ENCODE data around the gene PCCB.
A peak's percentile ranks its signal among the peaks of the same experiment; 100 is the strongest.
"Not testable (repeated sequence)": the region's sequence is repeated elsewhere in the genome, so short reads cannot be mapped to it uniquely, and the experiment has no call there.

The PCCB gene

GRCh38 chr3:136250059-136250902, at the start of gene PCCB:
PCCB (plus strand) TSS chr3:136250340; CDS start chr3:136250376, 36 bp downstream.
- DNase-seq = peak; percentile 98 to 99

- no peak for DNase-seq
These were observed 42.5 kb upstream of the PCCB start for GRCh38 chr3:136207489-136208115.

GRCh38 chr3:136209921-136210320, 40.2 kb upstream of the PCCB start:
- no peak for DNase-seq

- no peak for DNase-seq
These were observed 38.6 kb upstream of the PCCB start for GRCh38 chr3:136211547-136211946.

DNA sequence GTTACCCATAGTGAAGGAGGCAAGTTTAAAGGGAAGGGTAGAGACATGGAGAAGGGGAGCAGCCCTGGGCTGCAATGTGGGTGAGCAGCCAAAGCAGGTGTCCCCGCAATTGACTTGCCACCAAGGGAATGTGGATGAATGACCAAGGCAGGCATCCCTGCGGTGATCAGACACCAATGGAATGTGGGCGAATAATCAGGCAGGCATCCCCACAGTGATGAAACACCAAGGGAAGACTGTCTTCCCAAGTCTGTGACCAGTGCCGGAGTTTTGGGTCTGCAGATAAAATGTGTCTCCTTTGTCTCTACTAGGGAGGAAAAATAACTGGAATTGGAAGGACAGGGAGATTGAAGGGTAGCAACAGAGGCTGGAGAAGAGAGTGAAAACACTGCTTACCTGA, 27.4 kb upstream of the PCCB start:
- not testable (repeated sequence) for DNase-seq

DNA sequence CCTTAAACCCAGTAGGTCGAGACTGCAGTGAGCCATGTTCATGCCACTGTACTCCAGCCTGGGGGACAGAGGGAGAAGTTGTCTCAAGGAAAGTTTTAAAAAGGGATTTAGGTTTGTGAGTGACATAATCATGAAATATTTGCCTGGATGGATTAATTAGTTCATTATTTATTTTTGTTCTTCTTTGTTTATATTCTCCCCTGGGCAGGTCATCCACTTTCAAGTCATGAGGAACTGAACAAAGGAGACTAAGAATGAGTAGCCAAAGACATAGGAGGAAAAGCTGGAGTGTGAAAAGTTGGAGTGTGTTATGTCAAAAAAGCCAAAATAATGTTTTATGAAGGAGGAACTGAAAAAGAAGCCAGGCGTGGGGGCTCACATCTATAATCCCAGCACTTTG, 17.7 kb upstream of the PCCB start:
- no peak for DNase-seq

- no peak for DNase-seq
These were observed 14.6 kb upstream of the PCCB start for GRCh38 chr3:136235545-136235944.

- DNase-seq = no peak
These were observed 14.0 kb upstream of the PCCB start for GRCh38 chr3:136236109-136236508.

DNA sequence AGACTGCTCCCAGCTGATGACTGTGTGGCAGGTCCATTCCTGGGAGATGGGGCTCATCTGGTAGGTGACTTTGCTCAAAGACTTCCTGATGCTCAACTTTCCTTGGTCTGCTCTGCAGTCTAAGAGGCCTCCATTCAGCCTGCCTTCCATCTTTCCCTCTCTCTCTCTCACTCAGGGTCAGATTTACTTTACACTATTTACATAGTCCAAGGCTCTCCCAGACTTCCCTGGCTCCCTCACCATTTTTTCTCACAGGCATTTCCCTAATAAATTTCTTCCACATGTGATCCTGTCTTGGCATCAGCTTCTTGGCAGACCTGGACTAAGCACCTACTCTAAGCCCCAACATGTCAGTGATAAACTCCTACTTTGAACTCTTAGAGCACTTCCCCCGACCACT, 13.0 kb upstream of the PCCB start:
- no peak for DNase-seq

GRCh38 chr3:136237961-136238649, 12.0 kb upstream of the PCCB start:
- no peak for DNase-seq

DNA sequence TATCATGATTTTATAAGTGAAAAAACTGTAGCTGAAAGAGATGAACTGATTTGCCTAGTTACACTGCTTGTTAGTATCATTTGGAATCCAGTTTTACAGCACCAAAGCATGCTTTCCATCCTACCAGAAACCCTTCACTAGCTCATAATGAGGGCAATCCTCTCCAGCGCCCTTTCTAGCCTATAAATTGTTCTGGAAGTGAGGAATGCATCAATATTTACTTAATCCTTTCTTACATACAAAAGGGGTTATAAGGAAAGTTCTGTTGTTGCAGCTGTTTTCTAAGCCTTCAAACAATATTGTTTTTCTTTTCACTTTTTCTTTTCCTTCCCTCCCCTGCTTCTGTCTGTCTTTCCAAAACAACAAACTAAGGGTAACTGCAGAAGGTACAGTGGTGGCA, 11.0 kb upstream of the PCCB start:
- no peak for DNase-seq

DNA sequence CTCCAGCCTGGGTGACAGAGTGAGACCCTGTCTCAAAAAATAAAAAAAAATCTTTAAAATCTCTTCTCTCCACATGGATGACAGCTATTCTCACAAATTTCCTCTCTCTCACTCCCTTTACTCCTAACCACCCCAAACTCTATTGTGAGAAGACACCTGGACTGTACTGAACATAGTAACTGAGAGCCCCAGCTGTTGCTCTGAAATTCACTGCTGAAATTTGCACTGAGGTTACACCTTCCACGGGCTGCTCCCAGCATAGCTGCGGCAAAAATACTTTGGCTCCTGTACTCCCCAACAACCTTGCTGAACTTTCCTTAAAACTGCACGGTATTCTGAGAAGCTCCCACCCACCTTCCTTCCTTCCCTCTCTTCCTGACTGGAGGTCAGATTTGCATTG, 4.4 kb upstream of the PCCB start:
- DNase-seq = no peak

- peak; percentile 51 to 86 for DNase-seq
These were observed 2.7 kb upstream of the PCCB start for GRCh38 chr3:136247436-136247835.

- no peak for DNase-seq
These were observed 2.1 kb upstream of the PCCB start for GRCh38 chr3:136247855-136248590.

GRCh38 chr3:136249091-136249490, 1.0 kb upstream of the PCCB start:
- no peak for DNase-seq

- DNase-seq = no peak
These were observed 547 bp upstream of the PCCB start for GRCh38 chr3:136249593-136249992.

DNA sequence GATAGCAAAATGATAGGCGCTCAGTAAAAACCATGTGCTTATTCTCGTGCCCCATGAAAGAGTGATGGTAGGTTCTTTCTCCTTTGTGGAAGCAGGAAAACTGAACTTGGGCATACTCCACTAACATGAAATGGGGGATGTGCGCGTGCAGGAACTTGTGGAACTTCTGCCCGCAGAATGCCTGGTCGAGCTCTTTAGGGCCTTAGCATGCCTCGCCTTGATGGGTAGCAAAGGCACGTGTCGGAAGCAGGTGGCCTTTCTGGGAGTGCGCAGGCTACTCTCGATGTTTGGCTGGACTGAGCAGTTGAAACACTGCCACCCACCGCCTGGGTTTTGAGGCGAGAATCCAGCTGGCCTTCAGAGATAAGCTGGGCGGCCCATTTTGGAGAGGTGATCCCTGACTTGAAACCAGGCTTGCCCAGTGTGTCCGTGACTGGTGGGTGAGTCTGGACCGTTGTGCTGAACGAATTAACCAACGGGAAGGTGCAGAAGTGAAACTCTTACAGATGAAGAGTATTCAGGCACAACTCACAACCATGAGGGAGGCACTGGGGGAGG, 842 bp downstream of the PCCB start:
- DNase-seq = peak; percentile 63 to 93

DNA sequence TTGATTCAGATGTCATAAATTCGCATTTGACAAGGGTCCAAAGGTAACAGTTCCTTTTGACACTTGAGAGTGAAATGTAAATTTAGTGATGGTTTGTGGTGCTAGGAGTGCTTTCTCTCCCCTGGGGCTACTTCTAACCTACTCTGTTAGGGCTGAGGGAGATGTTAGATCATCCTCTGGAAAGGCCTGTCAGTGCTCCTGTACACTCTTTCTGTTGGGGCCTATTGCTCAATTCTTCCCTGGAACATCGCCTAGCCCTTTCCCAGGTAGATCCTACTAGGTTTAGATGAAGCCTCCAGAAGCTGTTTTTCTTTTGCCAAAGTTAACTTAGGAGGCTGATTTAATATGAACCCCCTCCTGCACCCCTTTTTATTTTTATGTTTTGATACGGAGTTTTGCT, 1.4 kb downstream of the PCCB start:
- peak in 1 of 2 experiments; percentile 60 for DNase-seq

DNA sequence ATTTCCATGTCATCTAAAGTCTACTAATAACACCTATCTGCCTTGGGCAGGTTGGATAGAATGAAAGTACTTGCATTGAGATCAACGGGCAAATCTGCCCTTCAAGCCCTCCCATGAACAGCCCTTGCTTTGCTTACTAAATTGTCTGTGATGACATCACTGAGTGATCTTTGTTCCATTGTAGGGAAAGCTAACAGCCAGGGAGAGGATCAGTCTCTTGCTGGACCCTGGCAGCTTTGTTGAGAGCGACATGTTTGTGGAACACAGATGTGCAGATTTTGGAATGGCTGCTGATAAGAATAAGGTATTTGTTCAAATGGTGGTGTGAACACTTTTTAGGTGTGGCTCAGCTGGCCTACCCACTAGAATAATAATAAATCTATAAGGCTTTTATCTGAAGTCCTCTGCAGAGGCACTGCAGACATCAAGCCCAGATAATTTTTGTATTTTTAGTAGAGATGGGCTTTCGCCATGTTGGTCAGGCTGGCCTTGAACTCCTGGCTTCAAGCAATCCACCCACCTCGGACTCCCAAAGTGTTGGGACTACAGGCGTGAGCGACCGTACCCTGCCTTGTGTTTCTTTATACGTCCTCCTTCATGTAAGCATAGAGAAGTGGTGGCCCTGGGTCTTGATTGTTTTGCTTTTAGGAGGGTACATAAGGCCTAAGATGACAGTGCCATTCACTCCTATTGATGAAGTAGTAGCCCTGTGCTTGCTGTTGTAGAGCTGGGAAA, 5.7 kb downstream of the PCCB start:
- no peak for DNase-seq

GRCh38 chr3:136258199-136258598, 8.1 kb downstream of the PCCB start:
- DNase-seq = no peak

- DNase-seq = no peak
These were observed 11.7 kb downstream of the PCCB start for GRCh38 chr3:136261826-136262225.

DNA sequence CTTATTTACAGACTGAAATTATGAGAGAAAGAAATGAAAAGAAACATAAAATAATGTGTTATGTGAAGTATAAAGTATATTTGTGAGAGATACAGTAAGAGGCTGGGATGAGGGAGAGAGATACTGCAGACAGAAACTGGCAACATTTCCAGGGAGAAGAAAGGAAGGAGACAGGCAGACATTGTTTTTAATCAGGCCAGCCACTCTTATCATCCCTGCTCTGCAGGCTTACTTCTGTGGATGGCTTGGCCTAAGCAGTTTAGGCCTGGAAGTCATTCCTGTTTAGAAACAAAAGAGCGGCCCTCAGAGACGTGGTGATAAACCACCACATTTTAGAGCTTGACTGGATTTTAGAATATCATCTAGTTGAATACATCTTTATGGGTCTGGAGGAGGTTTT, 12.4 kb downstream of the PCCB start:
- DNase-seq = no peak
